Measurements from ENCODE around the gene CCDC8.

Gene CCDC8

DNA sequence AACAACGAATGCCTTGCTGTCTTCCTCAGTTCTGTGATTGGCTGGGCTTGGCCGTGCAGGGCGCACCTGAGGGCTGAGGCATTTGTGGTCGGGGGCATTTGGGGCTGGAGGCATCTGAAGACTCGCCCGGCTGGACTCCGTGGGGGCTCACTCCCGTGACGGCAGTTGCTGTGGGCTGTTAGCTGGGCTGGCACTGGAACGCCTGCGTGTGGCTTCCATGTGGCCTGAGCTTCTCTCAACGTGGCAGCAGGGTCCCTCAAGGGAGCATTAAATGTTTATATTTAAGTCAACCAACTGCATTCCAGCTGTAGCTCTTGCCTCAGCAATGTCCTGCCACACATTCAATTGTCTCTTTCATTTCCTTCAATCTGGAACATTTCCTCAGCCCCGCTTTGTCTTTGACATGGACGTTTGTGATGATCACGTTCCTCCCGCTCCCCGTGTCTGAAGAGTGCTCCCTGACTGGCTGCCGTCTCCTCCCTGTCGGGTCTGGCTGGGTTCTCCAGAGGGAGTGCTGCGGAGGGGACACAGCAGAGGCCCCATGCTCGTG, 21.0 kb downstream of the CCDC8 start:
- H3K4me3 ChIP-seq (ENCODE audit: control insufficient read depth, low read depth, low read length) = no peak overlapping the region
- peak; percentile 31 for DNase-seq (ENCODE audit: low read depth)
- TF ChIP-seq, protein P1, sequence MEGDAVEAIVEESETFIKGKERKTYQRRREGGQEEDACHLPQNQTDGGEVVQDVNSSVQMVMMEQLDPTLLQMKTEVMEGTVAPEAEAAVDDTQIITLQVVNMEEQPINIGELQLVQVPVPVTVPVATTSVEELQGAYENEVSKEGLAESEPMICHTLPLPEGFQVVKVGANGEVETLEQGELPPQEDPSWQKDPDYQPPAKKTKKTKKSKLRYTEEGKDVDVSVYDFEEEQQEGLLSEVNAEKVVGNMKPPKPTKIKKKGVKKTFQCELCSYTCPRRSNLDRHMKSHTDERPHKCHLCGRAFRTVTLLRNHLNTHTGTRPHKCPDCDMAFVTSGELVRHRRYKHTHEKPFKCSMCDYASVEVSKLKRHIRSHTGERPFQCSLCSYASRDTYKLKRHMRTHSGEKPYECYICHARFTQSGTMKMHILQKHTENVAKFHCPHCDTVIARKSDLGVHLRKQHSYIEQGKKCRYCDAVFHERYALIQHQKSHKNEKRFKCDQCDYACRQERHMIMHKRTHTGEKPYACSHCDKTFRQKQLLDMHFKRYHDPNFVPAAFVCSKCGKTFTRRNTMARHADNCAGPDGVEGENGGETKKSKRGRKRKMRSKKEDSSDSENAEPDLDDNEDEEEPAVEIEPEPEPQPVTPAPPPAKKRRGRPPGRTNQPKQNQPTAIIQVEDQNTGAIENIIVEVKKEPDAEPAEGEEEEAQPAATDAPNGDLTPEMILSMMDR (IDR thresholded peaks at IDR 0.05; ENCODE audit: control insufficient read depth, insufficient read depth, low read depth, low read length, missing control alignments) = no peak

DNA sequence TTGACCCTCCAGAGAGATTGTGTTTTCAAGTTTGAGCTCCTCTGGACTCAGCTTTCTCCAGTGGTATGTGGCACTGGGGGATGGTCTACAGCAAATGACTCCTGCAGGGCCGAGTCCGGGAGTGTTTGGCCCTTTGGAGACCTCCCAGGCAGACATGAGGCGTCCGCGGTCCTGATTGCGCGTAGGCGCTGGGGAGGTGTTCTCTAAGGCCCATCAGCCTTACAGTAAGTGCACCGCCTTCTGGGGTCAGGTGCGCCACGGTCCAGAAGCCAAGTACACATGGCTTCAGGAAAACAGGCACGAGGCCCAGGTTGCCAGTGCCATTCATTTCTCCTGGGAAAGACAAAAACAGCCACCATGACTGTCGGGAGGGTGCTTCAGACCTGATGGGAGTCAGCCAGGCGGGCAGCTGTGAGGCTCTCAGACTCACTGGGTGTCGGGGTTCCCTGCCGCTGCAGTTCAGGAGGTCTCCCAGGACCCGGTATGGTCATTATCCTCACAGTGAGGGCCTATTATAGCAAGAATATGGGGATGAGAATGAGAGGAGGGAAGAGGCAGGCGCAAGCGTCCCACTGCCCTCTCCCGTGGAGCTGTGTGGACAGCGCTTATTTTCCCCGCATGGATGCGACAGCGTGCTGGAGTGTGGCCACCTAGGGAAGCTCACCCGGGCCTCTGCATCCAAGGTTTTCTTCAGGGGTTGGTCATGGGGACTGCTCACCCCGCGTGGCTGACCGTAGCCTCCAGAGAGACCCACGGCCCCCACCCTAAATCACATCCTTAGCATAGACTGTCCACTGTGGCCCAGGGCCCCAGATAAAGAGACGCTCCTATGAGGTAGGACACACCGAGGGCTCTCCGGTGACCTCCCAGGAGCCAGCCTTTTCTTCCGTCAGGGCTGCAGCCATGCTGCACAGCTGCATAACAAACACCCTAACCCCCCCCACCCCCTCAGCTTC, 21.8 kb downstream of the CCDC8 start:
- DNase-seq (ENCODE audit: low read depth) = no peak
- TF ChIP-seq, protein P1 (IDR thresholded peaks at IDR 0.05; ENCODE audit: control insufficient read depth, insufficient read depth, low read depth, low read length, missing control alignments) = no peak
- H3K4me3 ChIP-seq (ENCODE audit: control insufficient read depth, low read depth, low read length) = no peak overlapping the region

DNA sequence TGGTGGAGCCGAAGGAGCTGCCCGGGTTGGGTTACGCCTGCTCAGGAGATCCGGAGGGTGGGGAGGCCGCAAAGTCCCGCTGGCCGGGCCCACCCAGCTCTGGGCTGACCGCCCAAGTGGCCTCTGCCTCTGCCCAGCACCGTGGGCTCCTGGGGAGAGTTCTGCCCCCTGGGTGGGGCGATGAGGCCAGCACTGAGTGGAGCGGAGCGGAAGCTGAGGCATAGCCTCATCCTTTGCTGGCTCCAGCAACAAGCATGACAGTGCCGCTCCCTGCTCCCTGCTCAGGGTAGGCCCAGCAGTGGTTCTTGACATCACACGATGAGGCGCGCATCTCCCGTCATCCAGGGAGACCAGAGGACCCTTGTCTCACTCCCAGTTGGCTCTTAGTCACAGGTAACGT, 22.5 kb downstream of the CCDC8 start:
- DNase-seq (ENCODE audit: low read depth) = no peak
- TF ChIP-seq, protein P1 (IDR thresholded peaks at IDR 0.05; ENCODE audit: control insufficient read depth, insufficient read depth, low read depth, low read length, missing control alignments) = no peak
- H3K4me3 ChIP-seq (ENCODE audit: control insufficient read depth, low read depth, low read length) = no peak overlapping the region

DNA sequence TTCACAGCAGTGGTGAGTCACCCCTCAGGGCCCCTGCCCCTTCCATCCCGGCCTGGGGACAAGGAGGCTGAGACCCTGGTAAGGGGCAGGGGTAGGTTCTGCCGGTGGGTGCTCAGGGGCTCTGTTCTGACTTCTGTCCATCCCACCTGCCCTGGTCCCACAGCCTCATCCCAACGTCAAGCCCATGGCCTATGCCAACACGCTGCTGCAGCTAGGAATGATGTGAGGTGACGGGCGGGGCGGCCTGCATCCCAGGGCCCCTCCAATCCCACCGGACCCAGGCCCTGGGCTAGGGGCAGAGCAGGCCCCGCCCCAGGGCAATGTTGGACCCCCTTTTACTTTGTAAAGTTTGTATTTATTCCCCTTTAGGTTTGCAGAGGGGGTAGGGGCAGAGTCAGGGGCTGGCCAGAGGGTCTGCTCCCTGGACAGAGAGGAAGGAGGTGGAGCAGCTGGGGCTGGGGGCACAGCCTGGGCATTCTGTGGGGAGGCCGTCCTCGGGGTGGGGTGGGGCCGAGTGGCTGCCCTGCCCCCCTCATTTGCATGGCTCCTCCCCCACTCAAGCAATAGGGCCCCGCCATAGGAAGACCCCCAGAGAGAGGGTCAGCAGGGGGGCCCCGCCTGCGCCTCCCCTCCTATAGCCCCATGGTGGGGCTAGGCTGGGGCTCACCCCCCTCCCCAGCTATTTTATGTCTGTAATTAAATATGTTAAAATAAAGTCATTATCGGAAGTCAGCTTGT, 23.1 kb downstream of the CCDC8 start:
- DNase-seq (ENCODE audit: low read depth) = no peak
- no peak overlapping the region for H3K4me3 ChIP-seq (ENCODE audit: control insufficient read depth, low read depth, low read length)
- TF ChIP-seq, protein P1 (IDR thresholded peaks at IDR 0.05; ENCODE audit: control insufficient read depth, insufficient read depth, low read depth, low read length, missing control alignments) = no peak

DNA sequence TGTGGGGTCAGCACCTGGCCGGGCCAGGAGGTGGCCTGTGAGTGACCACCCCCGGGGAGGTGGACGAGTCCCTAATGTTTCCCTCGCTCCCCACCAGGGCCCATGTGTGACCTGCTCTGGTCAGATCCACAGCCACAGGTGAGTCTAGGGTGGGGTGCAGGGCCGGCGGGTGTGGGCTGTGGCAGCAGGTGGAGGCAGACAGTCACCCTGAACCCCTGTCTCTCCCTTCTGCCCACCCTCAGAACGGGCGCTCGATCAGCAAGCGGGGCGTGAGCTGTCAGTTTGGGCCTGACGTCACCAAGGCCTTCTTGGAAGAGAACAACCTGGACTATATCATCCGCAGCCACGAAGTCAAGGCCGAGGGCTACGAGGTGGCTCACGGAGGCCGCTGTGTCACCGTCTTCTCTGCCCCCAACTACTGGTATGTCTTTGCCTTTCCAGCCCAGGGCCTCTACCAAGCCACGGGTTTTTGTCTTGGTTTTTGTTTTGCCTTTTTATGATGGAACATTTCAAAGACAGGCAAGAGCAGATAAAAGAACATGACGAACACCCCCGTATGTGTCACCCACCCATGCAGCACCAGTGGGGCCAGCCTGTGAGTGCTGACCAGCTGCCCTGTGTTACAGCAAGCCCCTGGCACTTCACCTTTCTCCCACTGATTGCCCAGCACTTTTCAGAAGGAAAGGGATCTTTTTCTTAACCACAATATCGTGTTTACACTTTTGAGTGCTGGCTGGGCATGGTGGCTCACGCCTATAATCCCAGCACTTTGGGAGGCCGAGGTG, 24.9 kb downstream of the CCDC8 start:
- TF ChIP-seq, protein P1 (IDR thresholded peaks at IDR 0.05; ENCODE audit: control insufficient read depth, insufficient read depth, low read depth, low read length, missing control alignments) = no peak
- DNase-seq (ENCODE audit: low read depth) = no peak
- H3K4me3 ChIP-seq (ENCODE audit: control insufficient read depth, low read depth, low read length) = no peak overlapping the region

DNA sequence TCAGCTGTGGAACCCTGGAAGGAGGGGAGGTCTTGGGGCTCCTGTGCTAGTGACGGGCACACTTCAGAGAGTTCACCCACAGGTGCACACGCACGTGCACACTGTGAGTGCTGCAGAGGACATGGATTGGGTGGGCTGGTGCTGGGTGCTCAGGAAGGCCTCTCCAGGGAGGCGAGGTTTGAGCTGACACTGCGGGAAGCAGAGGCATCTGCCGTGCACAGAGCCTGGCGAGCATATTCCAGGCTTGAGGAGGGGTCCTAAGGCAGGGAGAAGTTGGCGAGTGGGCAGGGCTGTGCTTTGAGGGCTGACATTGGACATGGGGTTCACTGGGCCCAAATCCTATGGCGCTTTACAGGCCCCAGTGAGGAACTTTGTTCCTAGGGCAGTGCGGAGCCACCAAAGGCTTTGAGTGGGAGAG, 25.6 kb downstream of the CCDC8 start:
- no peak for DNase-seq (ENCODE audit: low read depth)
- TF ChIP-seq, protein P1 (IDR thresholded peaks at IDR 0.05; ENCODE audit: control insufficient read depth, insufficient read depth, low read depth, low read length, missing control alignments) = no peak
- H3K4me3 ChIP-seq (ENCODE audit: control insufficient read depth, low read depth, low read length) = no peak overlapping the region
